Glutamatergic neuron (in vitro differentiated cells): ENCODE results near the gene LBH. TPM values are rescaled to one million over a fixed set of nuclear protein-coding genes. Genes with fewer than 3 reads are reported as not detected.

ENCODE experiments used
- DNase-seq: peaks from one replicate; pipeline ENCODE4 v3.0.0; 2022
- H3K27ac Mint-ChIP-seq: one replicate; pipeline ENCODE4 v1.8.0; 2020; ENCODE audit warnings: mild to moderate bottlenecking, mixed read lengths, inconsistent platforms; ENCODE audit not compliant: unreplicated experiment
- H3K27me3 Mint-ChIP-seq: one replicate; pipeline ENCODE4 v1.8.0; 2020; ENCODE audit warnings: mild to moderate bottlenecking, moderate library complexity, mixed read lengths, inconsistent platforms; ENCODE audit not compliant: unreplicated experiment
- H3K36me3 Mint-ChIP-seq: one replicate; pipeline ENCODE4 v1.8.0; 2020; ENCODE audit warnings: mild to moderate bottlenecking, mixed read lengths, inconsistent platforms; ENCODE audit not compliant: unreplicated experiment
- H3K4me1 Mint-ChIP-seq: one replicate; pipeline ENCODE4 v1.8.0; 2020; ENCODE audit warnings: mild to moderate bottlenecking, low read depth, mixed read lengths, inconsistent platforms; ENCODE audit not compliant: unreplicated experiment
- H3K4me3 Mint-ChIP-seq: one replicate; pipeline ENCODE4 v1.8.0; 2020; ENCODE audit warnings: mild to moderate bottlenecking, mixed read lengths, inconsistent platforms; ENCODE audit not compliant: unreplicated experiment
- H3K9me3 Mint-ChIP-seq: one replicate; pipeline ENCODE4 v1.8.0; 2020; ENCODE audit warnings: mild to moderate bottlenecking, moderate library complexity, mixed read lengths, inconsistent platforms; ENCODE audit not compliant: unreplicated experiment
- CTCF ChIP-seq: fragments of 200-600 bp; sonication (generic); IDR thresholded peaks from one replicate; pipeline ENCODE4 v1.5.0; 2021; ENCODE audit not compliant: partially characterized antibody, unreplicated experiment
- total RNA-seq: library from RNA; stranded (reverse); fragmentation: NEBNext Ultra II Directional; extraction: Animal tissue kit (Norgen Biotek cat#: 25700); gene quantifications from one replicate; pipeline ENCODE4 v1.2.1, GENCODE V29; 2021; ENCODE audit not compliant: unreplicated experiment

LBH gene
- total RNA-seq, 1 donor from 2014 or later, result 112 TPM

GRCh38 chr2:30303095-30303494 lies 71.8 kb downstream of the LBH start:
- H3K27me3 Mint-ChIP-seq, result peaks cover 4% of the 10 kb centered on the region
- no peak overlapping the region for H3K27ac Mint-ChIP-seq
- no peak overlapping the region for H3K4me3 Mint-ChIP-seq
- H3K9me3 Mint-ChIP-seq, result peaks cover 5% of the 10 kb centered on the region
- H3K36me3 Mint-ChIP-seq, result no peaks in the 10 kb centered on the region
- TF ChIP-seq CTCF, result no peak
- H3K4me1 Mint-ChIP-seq, result peaks cover 2% of the 10 kb centered on the region
- DNase-seq, result no peak

GRCh38 chr2:30305235-30305634 lies 73.9 kb downstream of the LBH start:
- no peak overlapping the region for H3K27ac Mint-ChIP-seq
- peaks cover 4% of the 10 kb centered on the region for H3K27me3 Mint-ChIP-seq
- TF ChIP-seq CTCF, result no peak
- peaks cover 5% of the 10 kb centered on the region for H3K9me3 Mint-ChIP-seq
- no peak for DNase-seq
- H3K4me3 Mint-ChIP-seq, result no peak overlapping the region
- H3K36me3 Mint-ChIP-seq, result no peaks in the 10 kb centered on the region
- peaks cover 2% of the 10 kb centered on the region for H3K4me1 Mint-ChIP-seq

- no peak for TF ChIP-seq CTCF
- Mint-ChIP-seq H3K4me3 (no peak overlapping the region), H3K27me3 (peaks cover 6% of the 10 kb centered on the region), H3K27ac (no peak overlapping the region), H3K9me3 (peaks cover 3% of the 10 kb centered on the region), H3K36me3 (no peaks in the 10 kb centered on the region), H3K4me1 (peaks cover 6% of the 10 kb centered on the region)
- DNase-seq, result no peak
Measured at GRCh38 chr2:30306522-30306921, 75.2 kb downstream of the LBH start.

- H3K4me3 Mint-ChIP-seq, result no peak overlapping the region
Measured at GRCh38 chr2:30308280-30308679, 76.9 kb downstream of the LBH start.

More at GRCh38 chr2:30308280-30308679, 76.9 kb downstream of the LBH start:
- Mint-ChIP-seq H3K27ac (no peak overlapping the region), H3K36me3 (no peaks in the 10 kb centered on the region), H3K4me1 (peaks cover 7% of the 10 kb centered on the region), H3K9me3 (no peaks in the 10 kb centered on the region), H3K27me3 (peaks cover 4% of the 10 kb centered on the region)
- no peak for TF ChIP-seq CTCF
- no peak for DNase-seq

Other genes with a start within 250 kb of the LBH start
- 71.5 TPM for gene YPEL5, start 84.5 kb upstream of the LBH start, total RNA-seq
- 16.0 TPM for gene LCLAT1, start 215.7 kb downstream of the LBH start, total RNA-seq